CD8-positive, alpha-beta memory T cell (primary cell): ENCODE data around the gene NCKAP5. TPM values are rescaled to one million over a fixed set of nuclear protein-coding genes. Genes with fewer than 3 reads are reported as not detected.

Experiments used
- CTCF ChIA-PET: fragments of 350-600 bp; sonication (Branson Sonifier 250); formaldehyde crosslinking; loops from one replicate; lab custom pipeline; 2021; ENCODE audit warnings: antibody characterized with exemption; lab: Charles Lee
- POLR2A ChIA-PET: fragments of 350-600 bp; sonication (Branson Sonifier 250); formaldehyde crosslinking; loops from one replicate; lab custom pipeline; 2021; ENCODE audit warnings: antibody characterized with exemption; lab: Charles Lee
- DNase-seq, 5 donors: peaks; one replicate each; pipeline versions ENCODE4 v3.0.0 to v3.0.0-alpha.2; 2020 to 2022; ENCODE audit warnings: mixed read lengths in 1 of 5
- H3K27ac ChIP-seq: one replicate; pipeline ENCODE4 v1.7.0; 2013; ENCODE audit warnings: low read depth, mild to moderate bottlenecking, low read length, moderate library complexity
- H3K27me3 ChIP-seq: 2 replicates; pipeline ENCODE4 v1.7.0; 2013; ENCODE audit warnings: low read length, mild to moderate bottlenecking; ENCODE audit not compliant: insufficient read depth, poor library complexity, severe bottlenecking
- H3K36me3 ChIP-seq: 2 replicates; pipeline ENCODE4 v1.7.0; 2013; ENCODE audit warnings: mild to moderate bottlenecking, low read length, moderate library complexity; ENCODE audit not compliant: insufficient read depth
- H3K4me1 ChIP-seq: 2 replicates; pipeline ENCODE4 v1.7.0; 2013; ENCODE audit warnings: mild to moderate bottlenecking, low read length, moderate library complexity; ENCODE audit not compliant: insufficient read depth
- H3K4me3 ChIP-seq: 2 replicates; pipeline ENCODE4 v1.7.0; 2013; ENCODE audit warnings: mild to moderate bottlenecking, low read length
- H3K9me3 ChIP-seq: 2 replicates; pipeline ENCODE4 v1.7.0; 2013; ENCODE audit warnings: mild to moderate bottlenecking, low read length
- H3K27ac Mint-ChIP-seq, 8 donors: one replicate each; pipeline ENCODE4 v1.8.0; 2020 to 2021; ENCODE audit warnings: mixed read lengths in 8 of 8, mild to moderate bottlenecking in 6 of 8, inconsistent platforms in 3 of 8, moderate library complexity in 3 of 8
- H3K27me3 Mint-ChIP-seq, 2 donors: one replicate each; pipeline ENCODE4 v1.8.0; 2020 to 2021; ENCODE audit warnings: mixed read lengths in 2 of 2, mild to moderate bottlenecking in 1 of 2, moderate library complexity in 1 of 2
- H3K36me3 Mint-ChIP-seq, 3 donors: one replicate each; pipeline ENCODE4 v1.8.0; 2020 to 2021; ENCODE audit warnings: mixed read lengths in 3 of 3, inconsistent platforms in 1 of 3, mild to moderate bottlenecking in 1 of 3
- H3K4me1 Mint-ChIP-seq, 3 donors: one replicate each; pipeline ENCODE4 v1.8.0; 2020 to 2021; ENCODE audit warnings: mixed read lengths in 3 of 3, inconsistent platforms in 1 of 3, mild to moderate bottlenecking in 1 of 3
- H3K4me3 Mint-ChIP-seq, 7 donors: one replicate each; pipeline ENCODE4 v1.8.0; 2020 to 2021; ENCODE audit warnings: mixed read lengths in 7 of 7, mild to moderate bottlenecking in 6 of 7, moderate library complexity in 4 of 7, inconsistent platforms in 2 of 7
- H3K9me3 Mint-ChIP-seq, 5 donors: one replicate each; pipeline ENCODE4 v1.8.0; 2020 to 2022; ENCODE audit warnings: mixed read lengths in 5 of 5, mild to moderate bottlenecking in 3 of 5, moderate library complexity in 2 of 5, inconsistent platforms in 1 of 5
- polyA plus RNA-seq: library from polyadenylated mRNA; unstranded; fragments of 300-500 nt; fragmentation: Illumina TruSeq; gene quantifications from one replicate; pipeline ENCODE4 v1.2.3, GENCODE V29; 2021
- total RNA-seq, 2 experiments: library from RNA; stranded (reverse); gene quantifications; one replicate each; pipeline ENCODE4 v1.2.3, GENCODE V29; 2021

The NCKAP5 gene
- total and polyA plus RNA-seq, 3 experiments from 2014 or later, result not detected

GRCh38 chr2:133553251-133553650 is 15.0 kb downstream of the NCKAP5 start:
- DNase-seq, result no peak
- Histone ChIP-seq H3K9me3 (no peaks in the 10 kb centered on the region), H3K27me3 (no peaks in the 10 kb centered on the region), H3K27ac (no peak overlapping the region), H3K4me1 (no peaks in the 10 kb centered on the region), H3K4me3 (no peak overlapping the region), H3K36me3 (no peaks in the 10 kb centered on the region)
- H3K36me3 Mint-ChIP-seq, result no peaks in the 10 kb centered on the region
- ChIA-PET POLR2A (no interaction called here), CTCF (no interaction called here)
- no peak overlapping the region for H3K4me3 Mint-ChIP-seq
- H3K9me3 Mint-ChIP-seq, result peaks cover 0 to 4% (median 0%) of the 10 kb centered on the region in 5 donors
- H3K27ac Mint-ChIP-seq, result no peak overlapping the region
- H3K27me3 Mint-ChIP-seq, result no peaks in the 10 kb centered on the region
- no peaks in the 10 kb centered on the region for H3K4me1 Mint-ChIP-seq

- Mint-ChIP-seq H3K4me1 (no peaks in the 10 kb centered on the region), H3K27me3 (no peaks in the 10 kb centered on the region), H3K27ac (no peak overlapping the region), H3K36me3 (no peaks in the 10 kb centered on the region), H3K9me3 (peaks cover 0 to 4% (median 0%) of the 10 kb centered on the region in 5 donors), H3K4me3 (no peak overlapping the region)
- Histone ChIP-seq H3K27me3 (no peaks in the 10 kb centered on the region), H3K27ac (no peak overlapping the region), H3K9me3 (no peaks in the 10 kb centered on the region), H3K4me3 (no peak overlapping the region), H3K4me1 (no peaks in the 10 kb centered on the region), H3K36me3 (no peaks in the 10 kb centered on the region)
- ChIA-PET POLR2A (no interaction called here), CTCF (no interaction called here)
- no peak for DNase-seq
These were observed 15.4 kb downstream of the NCKAP5 start for GRCh38 chr2:133552821-133553220.

- Histone ChIP-seq H3K27me3 (no peaks in the 10 kb centered on the region), H3K4me3 (no peak overlapping the region), H3K9me3 (no peaks in the 10 kb centered on the region), H3K4me1 (no peaks in the 10 kb centered on the region), H3K36me3 (no peaks in the 10 kb centered on the region), H3K27ac (no peak overlapping the region)
- POLR2A ChIA-PET, result no interaction called here
- DNase-seq, result no peak
- peaks cover 0 to 6% of the 10 kb centered on the region in 2 donors for H3K27me3 Mint-ChIP-seq
- no peaks in the 10 kb centered on the region for H3K36me3 Mint-ChIP-seq
- CTCF ChIA-PET, result no interaction called here
- peaks cover 0 to 12% (median 7%) of the 10 kb centered on the region in 5 donors for H3K9me3 Mint-ChIP-seq
- H3K27ac Mint-ChIP-seq, result no peak overlapping the region
- no peak overlapping the region for H3K4me3 Mint-ChIP-seq
- no peaks in the 10 kb centered on the region for H3K4me1 Mint-ChIP-seq
These were observed 26.5 kb downstream of the NCKAP5 start for GRCh38 chr2:133541797-133542196.

- no peak overlapping the region for H3K4me3 ChIP-seq
- H3K27ac Mint-ChIP-seq, result no peak overlapping the region
- H3K4me1 ChIP-seq, result no peaks in the 10 kb centered on the region
- no peaks in the 10 kb centered on the region for H3K4me1 Mint-ChIP-seq
- H3K27me3 ChIP-seq, result no peaks in the 10 kb centered on the region
- H3K9me3 ChIP-seq, result no peaks in the 10 kb centered on the region
- POLR2A ChIA-PET, result no interaction called here
- CTCF ChIA-PET, result no interaction called here
- H3K4me3 Mint-ChIP-seq, result no peak overlapping the region
- H3K27ac ChIP-seq, result no peak overlapping the region
- DNase-seq, result no peak
- H3K36me3 Mint-ChIP-seq, result no peaks in the 10 kb centered on the region
- H3K27me3 Mint-ChIP-seq, result peaks cover 0 to 4% of the 10 kb centered on the region in 2 donors
- H3K36me3 ChIP-seq, result no peaks in the 10 kb centered on the region
- peaks cover 0 to 14% (median 5%) of the 10 kb centered on the region in 5 donors for H3K9me3 Mint-ChIP-seq
These were observed 26.9 kb downstream of the NCKAP5 start for GRCh38 chr2:133541376-133541775.

- H3K4me3 ChIP-seq, result no peak overlapping the region
These were observed 35.3 kb downstream of the NCKAP5 start for GRCh38 chr2:133532919-133533318.

GRCh38 chr2:133531382-133531781 is 36.9 kb downstream of the NCKAP5 start:
- ChIA-PET CTCF (no interaction called here), POLR2A (no interaction called here)
- no peaks in the 10 kb centered on the region for H3K36me3 Mint-ChIP-seq
- H3K9me3 ChIP-seq, result no peaks in the 10 kb centered on the region
- H3K27ac Mint-ChIP-seq, result no peak overlapping the region
- H3K4me3 ChIP-seq, result no peak overlapping the region
- no peak for DNase-seq
- no peak overlapping the region for H3K27ac ChIP-seq
- no peak overlapping the region for H3K4me3 Mint-ChIP-seq
- H3K36me3 ChIP-seq, result no peaks in the 10 kb centered on the region
- H3K4me1 Mint-ChIP-seq, result no peaks in the 10 kb centered on the region
- no peaks in the 10 kb centered on the region for H3K27me3 Mint-ChIP-seq
- H3K9me3 Mint-ChIP-seq, result peaks cover 0 to 4% (median 2%) of the 10 kb centered on the region in 5 donors
- no peaks in the 10 kb centered on the region for H3K4me1 ChIP-seq
- no peaks in the 10 kb centered on the region for H3K27me3 ChIP-seq

More at GRCh38 chr2:133532919-133533318, 35.3 kb downstream of the NCKAP5 start:
- CTCF ChIA-PET, result no interaction called here
- POLR2A ChIA-PET, result no interaction called here
- Mint-ChIP-seq H3K27ac (no peak overlapping the region), H3K36me3 (no peaks in the 10 kb centered on the region), H3K4me1 (no peaks in the 10 kb centered on the region), H3K9me3 (peaks cover 3 to 9% (median 4%) of the 10 kb centered on the region in 5 donors), H3K4me3 (no peak overlapping the region), H3K27me3 (no peaks in the 10 kb centered on the region)
- H3K9me3 ChIP-seq, result no peaks in the 10 kb centered on the region
- H3K36me3 ChIP-seq, result no peaks in the 10 kb centered on the region
- H3K4me1 ChIP-seq, result no peaks in the 10 kb centered on the region
- no peak overlapping the region for H3K27ac ChIP-seq
- no peaks in the 10 kb centered on the region for H3K27me3 ChIP-seq
- DNase-seq, result no peak

GRCh38 chr2:133530645-133531044 is 37.6 kb downstream of the NCKAP5 start:
- Histone ChIP-seq H3K27me3 (no peaks in the 10 kb centered on the region), H3K36me3 (no peaks in the 10 kb centered on the region), H3K4me1 (no peaks in the 10 kb centered on the region), H3K9me3 (no peaks in the 10 kb centered on the region), H3K27ac (no peak overlapping the region), H3K4me3 (no peak overlapping the region)
- H3K27me3 Mint-ChIP-seq, result no peaks in the 10 kb centered on the region
- ChIA-PET POLR2A (no interaction called here), CTCF (interaction anchor here (2.4 kb wide), 1 partner anchor 11 kb away, joined by 6 read pairs; no protein-coding TSS in a partner anchor)
- H3K4me3 Mint-ChIP-seq, result no peak overlapping the region
- no peaks in the 10 kb centered on the region for H3K4me1 Mint-ChIP-seq
- DNase-seq, result no peak
- no peak overlapping the region for H3K27ac Mint-ChIP-seq
- H3K9me3 Mint-ChIP-seq, result peaks cover 0 to 4% (median 0%) of the 10 kb centered on the region in 5 donors
- H3K36me3 Mint-ChIP-seq, result no peaks in the 10 kb centered on the region

- no peaks in the 10 kb centered on the region for H3K4me1 Mint-ChIP-seq
- no peaks in the 10 kb centered on the region for H3K9me3 ChIP-seq
- no peaks in the 10 kb centered on the region for H3K36me3 ChIP-seq
- no peak overlapping the region for H3K4me3 Mint-ChIP-seq
- H3K36me3 Mint-ChIP-seq, result no peaks in the 10 kb centered on the region
- no peaks in the 10 kb centered on the region for H3K4me1 ChIP-seq
- no peak overlapping the region for H3K4me3 ChIP-seq
- H3K27ac ChIP-seq, result no peak overlapping the region
- DNase-seq, result no peak
- no peaks in the 10 kb centered on the region for H3K27me3 ChIP-seq
- peaks cover 0 to 1% of the 10 kb centered on the region in 2 donors for H3K27me3 Mint-ChIP-seq
- no peak overlapping the region for H3K27ac Mint-ChIP-seq
- ChIA-PET CTCF (no interaction called here), POLR2A (no interaction called here)
- H3K9me3 Mint-ChIP-seq, result peaks cover 0 to 4% (median 2%) of the 10 kb centered on the region in 5 donors
These were observed 41.5 kb downstream of the NCKAP5 start for GRCh38 chr2:133526530-133527300.
